ENCODE data around the gene NDUFB11. TPM values are rescaled to one million over a fixed set of nuclear protein-coding genes. Genes with fewer than 3 reads are reported as not detected.

The NDUFB11 gene
- total and polyA plus RNA-seq, 9 of the 15 experiments (the other 6 are each of a cell fraction or from before 2014, with no cell fraction given), result 20.9 to 269 (median 86.8) TPM

DNA sequence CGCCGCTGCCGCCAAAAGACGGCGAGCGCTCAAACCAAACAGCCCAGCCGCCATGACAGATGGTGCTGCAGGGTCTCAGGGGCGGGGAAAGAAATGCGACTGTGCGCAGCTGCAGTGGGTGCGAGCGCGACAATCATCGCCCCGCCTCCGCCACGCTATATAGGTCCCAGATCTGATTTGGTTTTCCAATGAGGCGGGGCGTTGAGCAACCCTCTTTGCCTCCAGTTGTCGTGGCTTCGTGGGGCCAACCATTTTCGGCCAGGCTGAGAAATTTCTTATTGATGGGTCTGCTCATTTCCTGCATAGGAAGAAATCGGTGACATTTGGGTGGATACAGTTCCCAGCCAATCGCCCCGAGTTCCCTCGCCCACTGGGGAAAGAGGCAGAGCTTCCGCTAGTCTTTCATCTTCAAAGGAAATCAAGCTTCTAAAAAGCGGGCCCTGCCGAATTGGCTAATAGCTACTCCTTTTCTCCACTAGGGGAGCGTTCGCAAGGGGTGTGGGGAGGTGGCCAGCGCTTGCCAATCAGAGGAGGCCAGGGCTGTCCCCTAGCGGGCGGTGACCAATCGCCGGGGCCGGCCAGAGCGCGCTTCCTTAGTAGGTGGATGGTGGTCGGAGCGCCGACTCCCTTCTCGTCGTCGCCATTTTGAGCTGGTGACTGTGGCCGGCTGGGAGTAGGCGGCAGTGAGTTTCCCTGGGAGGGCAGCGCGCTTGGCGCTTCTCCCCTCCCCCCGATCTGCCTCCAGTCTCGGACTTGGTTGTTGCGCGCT, at the start of gene NDUFB11, which contains the start of gene RBM10 (continued):
- TF ChIP-seq, protein P1, sequence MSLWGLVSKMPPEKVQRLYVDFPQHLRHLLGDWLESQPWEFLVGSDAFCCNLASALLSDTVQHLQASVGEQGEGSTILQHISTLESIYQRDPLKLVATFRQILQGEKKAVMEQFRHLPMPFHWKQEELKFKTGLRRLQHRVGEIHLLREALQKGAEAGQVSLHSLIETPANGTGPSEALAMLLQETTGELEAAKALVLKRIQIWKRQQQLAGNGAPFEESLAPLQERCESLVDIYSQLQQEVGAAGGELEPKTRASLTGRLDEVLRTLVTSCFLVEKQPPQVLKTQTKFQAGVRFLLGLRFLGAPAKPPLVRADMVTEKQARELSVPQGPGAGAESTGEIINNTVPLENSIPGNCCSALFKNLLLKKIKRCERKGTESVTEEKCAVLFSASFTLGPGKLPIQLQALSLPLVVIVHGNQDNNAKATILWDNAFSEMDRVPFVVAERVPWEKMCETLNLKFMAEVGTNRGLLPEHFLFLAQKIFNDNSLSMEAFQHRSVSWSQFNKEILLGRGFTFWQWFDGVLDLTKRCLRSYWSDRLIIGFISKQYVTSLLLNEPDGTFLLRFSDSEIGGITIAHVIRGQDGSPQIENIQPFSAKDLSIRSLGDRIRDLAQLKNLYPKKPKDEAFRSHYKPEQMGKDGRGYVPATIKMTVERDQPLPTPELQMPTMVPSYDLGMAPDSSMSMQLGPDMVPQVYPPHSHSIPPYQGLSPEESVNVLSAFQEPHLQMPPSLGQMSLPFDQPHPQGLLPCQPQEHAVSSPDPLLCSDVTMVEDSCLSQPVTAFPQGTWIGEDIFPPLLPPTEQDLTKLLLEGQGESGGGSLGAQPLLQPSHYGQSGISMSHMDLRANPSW (CRISPR knock-in tag; IDR thresholded peaks at IDR 0.05), result no peak
- TF ChIP-seq, protein P2, sequence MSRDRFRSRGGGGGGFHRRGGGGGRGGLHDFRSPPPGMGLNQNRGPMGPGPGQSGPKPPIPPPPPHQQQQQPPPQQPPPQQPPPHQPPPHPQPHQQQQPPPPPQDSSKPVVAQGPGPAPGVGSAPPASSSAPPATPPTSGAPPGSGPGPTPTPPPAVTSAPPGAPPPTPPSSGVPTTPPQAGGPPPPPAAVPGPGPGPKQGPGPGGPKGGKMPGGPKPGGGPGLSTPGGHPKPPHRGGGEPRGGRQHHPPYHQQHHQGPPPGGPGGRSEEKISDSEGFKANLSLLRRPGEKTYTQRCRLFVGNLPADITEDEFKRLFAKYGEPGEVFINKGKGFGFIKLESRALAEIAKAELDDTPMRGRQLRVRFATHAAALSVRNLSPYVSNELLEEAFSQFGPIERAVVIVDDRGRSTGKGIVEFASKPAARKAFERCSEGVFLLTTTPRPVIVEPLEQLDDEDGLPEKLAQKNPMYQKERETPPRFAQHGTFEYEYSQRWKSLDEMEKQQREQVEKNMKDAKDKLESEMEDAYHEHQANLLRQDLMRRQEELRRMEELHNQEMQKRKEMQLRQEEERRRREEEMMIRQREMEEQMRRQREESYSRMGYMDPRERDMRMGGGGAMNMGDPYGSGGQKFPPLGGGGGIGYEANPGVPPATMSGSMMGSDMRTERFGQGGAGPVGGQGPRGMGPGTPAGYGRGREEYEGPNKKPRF (IDR thresholded peaks at IDR 0.05; ENCODE audit: low read depth, low read length), result no peak
- TF ChIP-seq, protein P3, sequence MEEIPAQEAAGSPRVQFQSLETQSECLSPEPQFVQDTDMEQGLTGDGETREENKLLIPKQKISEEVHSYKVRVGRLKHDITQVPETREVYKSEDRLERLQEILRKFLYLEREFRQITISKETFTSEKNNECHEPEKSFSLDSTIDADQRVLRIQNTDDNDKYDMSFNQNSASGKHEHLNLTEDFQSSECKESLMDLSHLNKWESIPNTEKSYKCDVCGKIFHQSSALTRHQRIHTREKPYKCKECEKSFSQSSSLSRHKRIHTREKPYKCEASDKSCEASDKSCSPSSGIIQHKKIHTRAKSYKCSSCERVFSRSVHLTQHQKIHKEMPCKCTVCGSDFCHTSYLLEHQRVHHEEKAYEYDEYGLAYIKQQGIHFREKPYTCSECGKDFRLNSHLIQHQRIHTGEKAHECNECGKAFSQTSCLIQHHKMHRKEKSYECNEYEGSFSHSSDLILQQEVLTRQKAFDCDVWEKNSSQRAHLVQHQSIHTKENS (CRISPR knock-in tag; IDR thresholded peaks at IDR 0.05), result no peak
- TF ChIP-seq, protein P4, sequence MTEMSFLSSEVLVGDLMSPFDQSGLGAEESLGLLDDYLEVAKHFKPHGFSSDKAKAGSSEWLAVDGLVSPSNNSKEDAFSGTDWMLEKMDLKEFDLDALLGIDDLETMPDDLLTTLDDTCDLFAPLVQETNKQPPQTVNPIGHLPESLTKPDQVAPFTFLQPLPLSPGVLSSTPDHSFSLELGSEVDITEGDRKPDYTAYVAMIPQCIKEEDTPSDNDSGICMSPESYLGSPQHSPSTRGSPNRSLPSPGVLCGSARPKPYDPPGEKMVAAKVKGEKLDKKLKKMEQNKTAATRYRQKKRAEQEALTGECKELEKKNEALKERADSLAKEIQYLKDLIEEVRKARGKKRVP (CRISPR knock-in tag; IDR thresholded peaks at IDR 0.05), result no peak
- TF ChIP-seq TARDBP (IDR thresholded peaks at IDR 0.05) (no peak), NFIX (CRISPR knock-in tag; IDR thresholded peaks at IDR 0.05; ENCODE audit: low read depth) (no peak), SRSF1 (IDR thresholded peaks at IDR 0.05; ENCODE audit: low read depth, low read length) (no peak), ZNF79 (CRISPR knock-in tag; IDR thresholded peaks at IDR 0.05; ENCODE audit: low read depth) (no peak), KHSRP (IDR thresholded peaks at IDR 0.05) (no peak), CBX3 (IDR thresholded peaks at IDR 0.05; ENCODE audit: borderline replicate concordance in 1 of 2, low read length in 2 of 2) (0 out of 3 replicates have a peak, but pooled peaks of 1 of the 2 experiments have one; percentile 12), PTBP1 (IDR thresholded peaks at IDR 0.05; ENCODE audit: low read depth, low read length) (no peak), SMAD1 (IDR thresholded peaks at IDR 0.05; ENCODE audit: low read depth, low read length, partially characterized antibody) (no peak), MTA3 (IDR thresholded peaks at IDR 0.05; ENCODE audit: borderline replicate concordance) (peak; percentile 26; the same call in 1 of the 2 replicates)
- TF ChIP-seq, protein P5, sequence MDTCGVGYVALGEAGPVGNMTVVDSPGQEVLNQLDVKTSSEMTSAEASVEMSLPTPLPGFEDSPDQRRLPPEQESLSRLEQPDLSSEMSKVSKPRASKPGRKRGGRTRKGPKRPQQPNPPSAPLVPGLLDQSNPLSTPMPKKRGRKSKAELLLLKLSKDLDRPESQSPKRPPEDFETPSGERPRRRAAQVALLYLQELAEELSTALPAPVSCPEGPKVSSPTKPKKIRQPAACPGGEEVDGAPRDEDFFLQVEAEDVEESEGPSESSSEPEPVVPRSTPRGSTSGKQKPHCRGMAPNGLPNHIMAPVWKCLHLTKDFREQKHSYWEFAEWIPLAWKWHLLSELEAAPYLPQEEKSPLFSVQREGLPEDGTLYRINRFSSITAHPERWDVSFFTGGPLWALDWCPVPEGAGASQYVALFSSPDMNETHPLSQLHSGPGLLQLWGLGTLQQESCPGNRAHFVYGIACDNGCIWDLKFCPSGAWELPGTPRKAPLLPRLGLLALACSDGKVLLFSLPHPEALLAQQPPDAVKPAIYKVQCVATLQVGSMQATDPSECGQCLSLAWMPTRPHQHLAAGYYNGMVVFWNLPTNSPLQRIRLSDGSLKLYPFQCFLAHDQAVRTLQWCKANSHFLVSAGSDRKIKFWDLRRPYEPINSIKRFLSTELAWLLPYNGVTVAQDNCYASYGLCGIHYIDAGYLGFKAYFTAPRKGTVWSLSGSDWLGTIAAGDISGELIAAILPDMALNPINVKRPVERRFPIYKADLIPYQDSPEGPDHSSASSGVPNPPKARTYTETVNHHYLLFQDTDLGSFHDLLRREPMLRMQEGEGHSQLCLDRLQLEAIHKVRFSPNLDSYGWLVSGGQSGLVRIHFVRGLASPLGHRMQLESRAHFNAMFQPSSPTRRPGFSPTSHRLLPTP (IDR thresholded peaks at IDR 0.05; ENCODE audit: borderline replicate concordance, extremely low read depth, insufficient read length), result no peak
